Activated CD4-positive, CD25-positive, alpha-beta regulatory T cell treated with anti-CD3 and anti-CD28 coated beads, Interleukin-2, amount 50 U/mL, for 24 hours (primary cell): Measurements from ENCODE around the gene DNAJC16.
"Not testable (repeated sequence)": the region's sequence is repeated elsewhere in the genome, so short reads cannot be mapped to it uniquely, and the experiment has no call there.

Experiments
- ATAC-seq, 2 donors: fragments of 150-1000 bp; cut with Tn5 transposase; one replicate each; pipeline ENCODE4 v1.10.0; 2021; ENCODE audit warnings: mild to moderate bottlenecking in 1 of 2, moderate library complexity in 1 of 2

Gene DNAJC16

DNA sequence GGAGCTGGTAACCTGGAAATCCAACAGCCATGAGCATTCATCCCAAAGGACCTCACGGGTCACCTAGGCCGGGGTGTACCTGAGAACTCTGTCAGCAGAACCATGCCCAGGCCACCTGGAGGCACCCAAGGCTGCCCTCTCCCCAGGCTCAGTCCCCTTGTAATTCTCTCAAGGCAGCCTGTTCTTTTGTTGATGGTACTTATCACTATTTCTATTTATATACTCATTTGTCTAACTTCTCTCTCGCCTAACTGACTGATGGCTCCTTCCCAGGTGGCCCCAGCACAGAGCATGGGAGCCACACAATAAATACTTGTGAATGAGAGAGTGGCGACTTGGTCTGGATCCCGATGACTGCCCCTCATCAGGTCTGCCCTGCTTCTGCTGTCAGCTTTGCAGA lies 19.4 kb upstream of the DNAJC16 start:
- ATAC-seq: no peak

DNA sequence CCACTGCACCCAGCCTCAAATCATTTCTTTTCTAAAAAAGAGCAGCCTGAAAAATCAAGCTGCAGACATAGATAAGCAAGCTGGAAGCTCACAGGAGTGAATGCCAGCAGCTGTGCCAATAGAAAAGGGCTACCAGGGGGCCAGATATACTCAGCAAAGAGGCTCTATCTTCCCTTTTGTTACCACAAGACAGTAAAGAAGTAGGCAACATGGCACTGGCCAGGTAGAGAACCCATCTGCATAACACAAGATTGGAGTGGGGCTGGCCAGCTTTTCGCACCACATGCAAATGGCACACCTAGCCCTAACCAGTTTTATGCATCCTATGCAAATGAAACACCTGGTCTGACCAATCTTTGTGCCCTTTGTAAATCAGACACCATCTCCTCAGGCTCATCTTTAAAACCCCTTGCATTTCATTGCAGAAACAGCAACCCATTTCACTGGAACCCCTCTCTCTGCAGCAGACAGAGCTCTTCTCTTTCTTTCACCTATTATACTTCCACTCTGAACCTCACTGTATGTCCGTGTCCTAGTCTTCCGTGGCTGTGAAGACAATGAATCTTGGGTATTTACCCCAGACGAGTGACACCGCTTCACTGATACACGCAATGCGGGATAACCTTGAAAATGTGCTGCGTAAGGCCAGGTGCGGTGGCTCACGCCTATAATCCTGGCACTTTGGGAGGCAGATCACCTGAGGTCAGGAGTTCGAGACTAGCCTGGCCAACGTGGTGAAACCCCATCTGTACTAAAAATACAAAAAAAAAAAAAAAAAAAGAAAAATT lies 17.8 kb upstream of the DNAJC16 start:
- no peak for ATAC-seq

DNA sequence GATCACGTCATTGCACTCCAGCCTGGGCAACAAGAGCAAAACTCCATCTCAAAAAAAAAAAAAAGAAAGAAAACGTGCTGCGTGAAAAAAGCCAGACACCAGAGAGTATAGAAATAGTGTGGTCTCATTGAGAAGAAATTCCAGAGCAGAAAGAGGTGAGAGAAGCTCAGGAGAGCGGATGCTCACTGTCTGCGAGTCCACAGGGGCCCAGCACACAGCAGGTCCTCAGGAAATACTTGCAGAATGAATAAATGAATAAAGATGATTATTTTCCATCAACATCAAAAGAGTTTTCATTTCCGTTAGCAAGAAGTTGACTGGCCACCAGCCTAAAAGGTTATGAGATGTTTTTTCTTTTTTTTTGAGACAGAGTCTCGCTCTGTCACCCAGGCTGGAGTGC lies 17.1 kb upstream of the DNAJC16 start:
- peak in 1 of 2 donors; percentile 44 for ATAC-seq

DNA sequence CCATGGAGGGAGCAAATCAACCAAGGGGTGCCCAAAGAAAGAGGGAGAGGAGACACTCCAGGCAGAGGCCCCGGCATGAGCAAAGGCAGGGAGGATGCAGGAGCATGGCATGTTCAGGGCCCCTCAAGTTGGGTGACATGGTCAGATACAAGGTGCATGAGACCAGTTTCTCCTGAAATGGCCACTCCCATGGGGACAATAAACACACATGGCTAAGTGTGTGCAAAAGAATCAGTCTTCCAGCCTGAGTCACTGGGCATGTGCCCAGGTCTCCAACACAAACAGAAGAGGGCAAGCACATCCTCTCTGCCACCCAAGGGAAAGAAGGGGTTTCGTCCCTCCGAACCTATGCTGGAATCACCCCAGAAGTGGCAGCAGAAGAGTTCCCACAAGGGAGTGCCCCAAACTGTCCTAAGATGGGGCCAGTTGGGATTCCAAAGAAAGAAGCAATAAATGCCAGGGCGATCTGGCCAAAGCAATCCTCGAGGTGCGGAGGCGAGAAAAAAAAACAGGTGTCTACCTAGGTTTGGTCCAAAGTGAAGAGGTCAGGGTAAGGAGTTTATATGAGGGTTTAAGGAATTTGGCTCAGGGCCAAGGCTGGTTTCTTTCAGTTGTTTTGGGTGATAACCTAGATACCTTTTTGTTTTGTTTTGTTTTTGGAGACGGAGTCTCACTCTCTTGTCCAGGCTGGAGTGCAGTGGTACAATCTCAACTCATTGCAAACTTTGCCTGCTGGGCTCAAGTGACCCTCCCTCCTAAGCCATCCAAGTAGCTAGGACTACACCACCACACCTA lies 15.8 kb upstream of the DNAJC16 start:
- no peak for ATAC-seq

DNA sequence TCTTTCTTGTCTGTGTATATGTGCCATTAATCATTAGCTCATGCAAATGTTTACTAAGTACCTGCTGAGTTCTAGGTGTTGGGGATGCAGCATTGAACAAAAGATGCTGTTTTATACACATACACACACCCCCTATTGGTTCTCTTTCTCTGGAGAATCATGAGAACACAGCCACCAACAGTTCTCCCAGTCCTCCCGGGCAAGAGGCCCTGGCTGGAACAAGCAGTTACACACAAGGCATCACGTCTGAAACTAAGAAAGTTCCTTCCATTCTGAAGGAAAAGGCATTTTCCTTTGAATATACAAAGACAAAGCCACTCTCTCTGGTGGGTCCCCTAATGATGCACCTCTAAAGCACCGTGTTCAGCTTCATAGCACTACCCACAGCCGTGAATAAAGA lies 13.5 kb upstream of the DNAJC16 start:
- ATAC-seq: no peak

DNA sequence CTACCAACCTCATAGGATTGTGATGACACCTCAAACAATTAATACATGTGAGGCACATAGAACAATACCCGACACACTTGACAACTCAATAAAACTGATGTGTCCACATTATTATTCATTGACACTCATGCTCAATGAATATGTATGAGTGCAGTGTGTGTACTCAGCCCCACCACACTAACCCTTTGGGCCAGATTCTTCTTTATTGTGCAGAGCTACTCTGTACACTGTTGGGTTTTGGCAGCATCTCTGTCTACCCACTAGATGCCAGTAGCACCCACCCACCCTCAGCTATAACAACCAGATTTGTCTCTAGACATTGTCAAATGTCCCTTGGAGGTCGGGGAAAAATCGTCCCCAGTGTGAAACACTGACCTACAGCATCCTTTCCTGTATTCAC lies 12.7 kb upstream of the DNAJC16 start:
- ATAC-seq: no peak

DNA sequence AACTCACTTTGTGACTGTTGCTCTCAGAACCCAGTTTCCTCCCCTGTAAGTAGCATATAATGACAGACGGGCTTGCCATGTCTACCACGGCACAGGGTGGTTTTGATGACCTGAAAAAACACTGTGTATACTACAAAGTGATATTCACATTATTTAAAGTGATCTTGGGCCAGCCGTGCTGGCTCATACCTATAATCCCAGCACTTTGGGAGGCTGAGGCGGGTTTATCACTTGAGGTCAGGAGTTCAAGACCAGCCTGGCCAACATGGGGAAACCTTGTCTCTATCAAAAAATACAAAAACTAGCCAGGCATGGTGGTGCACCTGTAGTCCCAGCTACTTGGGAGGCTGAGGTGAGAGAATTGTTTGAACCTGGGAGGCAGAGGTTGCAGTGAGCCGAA lies 12.1 kb upstream of the DNAJC16 start:
- not testable (repeated sequence) for ATAC-seq

DNA sequence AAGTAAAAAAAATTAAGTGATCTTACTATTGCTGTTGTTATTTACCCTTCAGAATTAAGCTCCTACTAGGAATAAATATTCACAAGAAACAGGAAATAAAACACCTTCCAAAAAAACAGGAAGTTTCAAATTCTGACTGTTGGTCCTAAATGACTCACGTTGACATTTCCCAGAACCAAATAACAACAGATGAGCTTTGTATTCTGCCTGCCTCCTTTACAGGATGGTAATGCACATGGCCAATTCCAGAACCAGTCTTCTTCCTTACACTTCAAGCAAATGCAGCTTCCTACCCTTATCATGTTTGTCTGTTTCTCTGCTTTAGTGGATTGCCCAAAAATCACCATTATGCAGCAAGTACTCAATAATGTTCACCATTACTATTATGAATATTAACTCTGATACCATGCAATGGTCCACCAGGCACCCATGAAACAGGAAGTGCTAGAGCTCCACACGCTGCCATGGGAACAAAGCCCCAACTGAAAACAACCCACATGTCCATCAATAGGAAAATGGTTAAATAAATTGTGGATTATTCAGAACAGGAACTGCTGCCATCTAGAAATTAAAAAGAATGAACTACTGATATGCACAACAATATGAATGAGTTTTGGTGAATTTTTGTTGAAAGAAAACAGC lies 11.5 kb upstream of the DNAJC16 start:
- ATAC-seq: no peak

DNA sequence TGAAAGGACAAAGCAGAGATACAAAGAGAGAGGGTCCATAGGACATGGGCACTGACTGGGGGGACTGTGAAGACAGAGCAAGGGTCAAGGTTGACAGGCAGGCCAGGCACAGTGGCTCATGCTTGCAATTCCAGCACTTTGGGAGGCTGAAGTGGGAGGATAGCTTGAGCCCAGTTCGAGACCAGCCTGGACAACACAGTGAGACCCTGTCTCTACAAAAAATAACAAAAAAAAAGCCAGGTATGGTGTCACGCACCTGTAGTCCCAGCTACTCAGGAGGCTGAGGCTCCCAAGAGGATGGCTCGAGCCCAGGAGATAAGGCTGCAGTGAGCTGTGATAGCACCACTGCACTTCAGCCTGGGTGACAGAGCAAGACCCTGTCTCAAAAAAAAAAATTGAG lies 7.0 kb upstream of the DNAJC16 start:
- ATAC-seq: no peak

DNA sequence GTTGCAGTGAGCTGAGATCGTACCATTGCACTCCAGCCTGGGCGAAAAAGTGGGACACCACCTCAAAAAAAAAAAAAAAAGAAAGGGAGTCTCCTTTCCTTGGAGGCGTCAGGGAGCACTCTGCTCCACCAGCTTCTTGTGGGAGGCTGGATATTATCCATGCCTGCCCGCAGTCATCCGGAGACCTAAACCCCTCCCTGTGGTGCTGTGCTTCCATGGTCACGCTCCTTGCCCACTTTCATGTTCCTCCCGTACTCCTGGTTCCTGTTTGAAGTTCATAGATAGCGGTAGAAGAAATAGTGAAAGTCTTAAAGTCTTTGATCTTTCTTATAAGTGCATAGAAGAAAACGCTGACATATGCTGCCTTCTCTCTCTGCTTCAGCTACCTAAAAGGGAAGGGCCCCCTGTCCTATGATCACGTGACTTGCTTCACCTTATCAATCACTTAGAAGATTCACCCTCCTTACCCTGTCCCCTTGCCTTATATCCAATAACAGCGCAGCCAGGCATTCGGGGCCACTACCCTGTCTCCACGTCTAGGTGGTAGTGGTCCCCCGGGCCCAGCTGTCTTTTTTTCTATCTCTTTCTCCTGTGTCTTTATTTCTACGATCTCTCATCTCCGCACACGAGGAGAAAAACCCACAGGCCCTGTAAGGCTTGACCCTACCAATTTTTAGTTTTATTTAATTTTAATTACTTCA lies 5.3 kb upstream of the DNAJC16 start:
- not testable (repeated sequence) for ATAC-seq

DNA sequence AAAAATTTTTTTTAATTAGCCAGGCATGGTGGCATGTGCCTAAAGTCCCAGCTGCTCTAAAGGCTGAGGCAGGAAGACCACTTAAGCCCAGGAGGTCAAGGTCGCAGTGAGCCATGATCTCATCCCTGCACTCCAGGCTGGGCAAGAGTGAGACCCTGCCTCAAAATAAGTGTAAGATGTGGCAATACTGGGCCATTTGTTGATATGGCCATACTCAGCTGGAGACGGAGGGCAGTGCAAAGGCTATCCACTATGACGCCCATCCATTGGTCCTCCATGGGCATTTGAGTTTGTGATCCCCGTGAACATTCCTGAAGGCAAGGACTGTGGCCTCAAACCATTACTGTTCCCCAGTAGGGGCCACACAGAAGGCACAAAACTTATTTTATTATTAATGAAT lies 4.1 kb upstream of the DNAJC16 start:
- no peak for ATAC-seq

DNA sequence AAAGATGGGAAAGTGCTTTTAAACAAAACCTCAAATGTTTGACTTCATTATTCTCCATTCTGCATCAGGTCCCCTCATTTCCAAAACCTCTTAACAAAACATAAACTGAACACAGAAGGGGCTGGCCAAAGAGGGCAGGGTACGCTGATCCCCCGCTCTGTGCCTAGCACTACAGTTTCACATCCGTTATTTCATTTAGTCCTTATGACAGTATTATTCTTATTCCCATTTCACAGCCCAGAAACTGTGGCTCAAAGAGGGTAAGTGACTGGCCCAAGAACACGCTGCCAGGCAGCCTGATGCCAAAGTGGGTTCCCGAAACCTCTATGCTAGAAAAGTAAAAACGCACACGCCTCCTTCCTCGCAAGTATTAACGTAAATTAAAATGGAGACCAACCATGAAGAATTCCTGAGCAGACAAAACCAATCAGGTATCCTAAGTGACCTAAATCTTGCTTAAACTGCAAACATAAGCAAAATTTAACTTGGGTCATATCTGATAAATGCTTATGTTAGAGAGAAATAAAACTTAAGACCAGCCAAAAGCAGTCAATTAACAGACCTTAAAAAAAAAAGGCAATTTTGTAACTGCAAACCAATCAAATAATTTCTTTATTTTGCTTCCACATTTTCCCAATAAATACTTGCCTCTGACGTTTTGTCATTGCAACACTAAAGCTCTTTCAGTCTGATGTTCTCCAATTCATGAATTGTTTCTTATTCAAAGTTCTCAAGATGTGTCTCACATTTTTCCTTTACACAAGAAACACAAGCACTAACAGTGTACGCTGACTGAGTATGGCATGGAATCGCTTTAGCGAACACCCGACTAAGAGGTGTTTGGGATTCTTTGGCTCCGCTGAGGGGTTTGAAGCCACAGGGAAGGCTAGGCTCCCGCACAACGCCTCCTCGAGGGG lies 3.3 kb upstream of the DNAJC16 start:
- no peak for ATAC-seq

DNA sequence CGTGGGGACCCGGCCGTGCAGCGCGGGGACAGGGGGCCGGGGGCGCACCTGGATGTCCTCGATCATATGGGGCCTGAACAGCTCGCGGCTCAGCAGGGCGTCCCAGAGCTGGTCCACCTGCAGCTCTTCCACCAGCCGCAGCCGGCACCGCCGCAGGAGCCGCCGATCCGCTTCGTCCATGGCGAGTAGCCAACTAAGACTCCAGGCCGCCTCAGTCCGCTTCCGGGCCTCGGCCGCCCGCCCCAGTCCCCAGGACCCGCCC lies 2.7 kb upstream of the DNAJC16 start, which contains the start of gene CASP9:
Gene CASP9 (minus strand): TSS at position 195 of the 262 bp plus-strand sequence. CDS start 15 bp downstream, at position 180.
- ATAC-seq: peak in 1 of 2 donors; percentile 1

DNA sequence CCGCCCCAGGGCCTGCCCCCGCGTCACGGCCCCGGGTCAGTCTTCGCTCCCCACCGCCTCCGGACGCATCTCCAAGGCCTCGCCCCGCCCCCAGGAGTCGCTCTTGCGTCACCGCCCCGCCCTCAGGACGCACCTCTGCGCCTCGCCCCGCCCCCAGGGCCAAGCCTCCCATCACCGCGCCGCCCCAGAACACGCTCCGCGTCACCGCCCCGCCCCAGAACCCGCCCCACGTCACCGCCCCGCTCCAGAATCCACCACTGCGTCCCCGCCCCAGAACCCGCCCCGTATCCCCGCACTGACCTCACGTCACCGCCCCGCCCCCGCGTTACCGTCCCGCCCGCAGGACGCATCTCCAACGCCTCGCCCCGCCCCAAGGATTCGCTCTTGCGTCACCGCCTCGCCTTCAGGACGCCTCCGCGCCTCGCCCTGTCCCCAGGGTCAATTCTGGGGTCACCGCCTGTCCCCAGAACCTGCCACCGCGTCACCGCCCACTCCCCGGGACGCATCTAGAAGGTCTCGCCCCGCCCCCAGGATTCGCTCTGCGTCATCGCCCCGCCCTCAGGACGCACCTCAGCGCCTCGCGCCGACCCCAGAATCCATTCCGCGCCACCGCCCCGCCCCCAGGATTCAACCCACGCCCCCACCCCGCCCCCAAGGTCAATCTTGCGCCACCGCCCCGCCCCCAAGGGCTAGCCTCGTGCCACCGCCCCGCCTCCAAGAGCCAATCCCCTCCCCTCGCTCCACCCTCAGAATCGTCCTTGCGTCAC lies 2.2 kb upstream of the DNAJC16 start:
- ATAC-seq: peak; percentile 51 to 53

DNA sequence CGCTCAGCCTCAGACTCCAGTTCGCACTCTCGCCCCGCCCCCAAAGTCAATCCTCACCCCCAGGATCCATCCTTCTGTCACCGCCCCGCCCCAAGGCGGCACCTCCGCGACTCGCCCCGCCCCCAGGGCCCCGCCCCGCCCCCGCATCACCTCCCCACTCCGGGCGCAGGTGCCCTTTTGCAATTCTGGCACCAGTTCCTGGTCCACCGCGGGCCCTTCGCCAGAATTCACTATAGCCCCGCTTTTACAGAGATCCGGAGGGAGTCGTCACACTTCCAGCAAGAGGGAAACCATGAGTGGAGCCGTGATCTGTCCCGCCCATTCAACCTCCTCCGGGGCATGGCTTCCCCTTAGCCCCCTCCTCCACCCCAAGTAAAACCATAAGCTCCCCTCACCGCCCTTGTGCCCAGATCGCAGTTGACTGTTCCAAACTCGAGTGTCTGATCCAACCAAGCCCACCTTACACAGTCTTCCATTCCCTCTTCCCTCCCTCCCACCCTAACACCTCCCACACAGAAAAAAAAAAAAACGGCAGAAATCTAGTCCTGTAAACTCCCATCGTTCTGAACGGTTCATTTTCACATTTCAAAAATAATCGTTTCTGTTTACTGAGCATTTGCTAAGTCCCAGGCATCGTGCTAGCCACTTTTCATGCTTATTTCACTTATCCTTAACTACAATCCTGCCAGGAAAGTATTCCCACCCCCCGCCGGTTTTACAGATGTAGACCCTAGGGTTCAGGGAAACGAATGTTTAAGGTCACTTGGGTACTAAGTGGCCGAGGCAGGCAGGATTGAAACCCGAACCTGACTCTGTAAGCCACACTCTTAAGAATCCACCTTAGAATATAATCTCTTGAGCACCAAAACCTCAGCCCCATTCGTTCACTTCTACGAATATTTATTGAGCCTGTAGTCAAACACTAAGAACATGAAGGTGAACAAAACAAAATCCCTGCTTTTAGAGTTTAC lies 1.3 kb upstream of the DNAJC16 start:
- peak; percentile 55 to 60 for ATAC-seq

DNA sequence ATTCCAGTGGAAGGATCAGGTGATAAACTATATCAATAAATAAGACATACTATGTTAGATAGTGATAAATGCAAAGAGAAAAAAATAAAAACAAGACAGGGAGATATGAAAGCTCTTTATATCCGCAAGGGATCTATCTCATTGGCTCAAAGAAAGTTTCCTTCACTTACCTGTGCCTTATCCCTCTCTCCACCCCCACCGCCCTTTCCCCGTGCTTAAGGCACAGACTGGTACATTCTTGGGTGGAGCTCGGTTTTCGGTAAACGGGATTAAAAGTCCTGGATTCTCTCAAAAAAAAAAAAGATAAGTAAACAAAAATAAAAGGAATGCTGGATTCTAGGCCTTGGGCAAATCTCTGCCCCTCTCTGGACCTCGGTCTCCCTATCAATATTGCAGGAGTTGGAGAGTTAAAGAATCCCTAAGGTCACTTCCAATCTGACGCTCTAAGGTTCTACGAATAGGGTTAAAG lies 593 bp upstream of the DNAJC16 start:
- no peak for ATAC-seq

DNA sequence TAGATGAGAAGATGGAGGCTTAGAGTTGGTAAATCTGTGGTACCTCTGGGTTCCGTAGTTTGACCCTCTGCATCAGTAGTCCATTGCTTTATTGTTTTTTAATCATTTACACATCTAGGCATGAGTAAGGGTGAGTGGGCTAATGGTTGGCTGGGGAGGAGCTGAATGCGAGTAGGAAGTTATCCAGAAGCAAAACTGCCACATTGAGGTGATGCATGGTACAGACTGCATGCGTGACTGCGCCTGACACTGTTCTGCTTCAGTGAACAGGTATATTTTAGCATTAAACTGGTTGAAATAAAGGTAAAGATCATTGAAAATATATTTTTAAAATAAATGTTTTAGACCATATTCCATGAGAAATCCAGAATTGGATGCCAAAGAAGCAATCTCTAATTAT lies 4.4 kb downstream of the DNAJC16 start:
- no peak for ATAC-seq

DNA sequence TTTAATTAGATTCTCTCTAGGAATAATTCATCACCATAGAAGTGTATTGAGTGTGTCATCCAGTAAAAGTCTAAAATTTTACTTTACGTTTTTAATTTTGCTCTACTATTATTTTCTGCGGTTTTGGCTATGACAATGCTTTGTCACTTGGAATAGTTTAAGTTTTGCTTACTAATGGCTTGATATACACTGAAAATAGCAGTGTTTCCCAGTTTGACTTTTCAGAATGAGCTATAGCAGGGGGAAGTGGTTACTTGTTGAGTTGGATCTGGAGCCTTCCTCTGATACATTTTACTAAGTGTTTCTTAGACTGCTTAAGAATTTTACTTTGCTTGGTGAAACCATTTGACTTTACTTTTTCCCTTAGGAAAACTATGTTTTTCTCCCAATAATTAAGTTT lies 5.0 kb downstream of the DNAJC16 start:
- ATAC-seq: peak in 1 of 2 donors; percentile 36

DNA sequence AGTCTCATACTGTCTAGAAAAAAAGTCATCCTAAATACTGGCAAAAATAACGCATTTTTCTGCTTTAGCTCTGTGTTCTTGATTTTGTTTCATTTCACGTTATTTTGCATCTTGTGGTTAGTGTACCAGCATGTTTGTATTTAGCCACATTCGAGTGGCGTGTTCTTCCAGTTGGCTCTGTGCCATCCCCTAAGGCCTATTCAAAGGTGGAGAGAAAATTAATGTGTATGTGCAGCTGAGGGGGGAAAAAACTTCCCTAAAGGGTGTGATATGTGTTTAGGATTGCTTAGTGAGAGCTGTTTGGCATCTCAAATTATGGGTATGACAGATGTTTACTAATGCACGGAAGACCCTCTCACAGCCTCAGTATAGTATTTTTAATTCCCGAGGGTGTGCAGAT lies 12.1 kb downstream of the DNAJC16 start:
- ATAC-seq: no peak

DNA sequence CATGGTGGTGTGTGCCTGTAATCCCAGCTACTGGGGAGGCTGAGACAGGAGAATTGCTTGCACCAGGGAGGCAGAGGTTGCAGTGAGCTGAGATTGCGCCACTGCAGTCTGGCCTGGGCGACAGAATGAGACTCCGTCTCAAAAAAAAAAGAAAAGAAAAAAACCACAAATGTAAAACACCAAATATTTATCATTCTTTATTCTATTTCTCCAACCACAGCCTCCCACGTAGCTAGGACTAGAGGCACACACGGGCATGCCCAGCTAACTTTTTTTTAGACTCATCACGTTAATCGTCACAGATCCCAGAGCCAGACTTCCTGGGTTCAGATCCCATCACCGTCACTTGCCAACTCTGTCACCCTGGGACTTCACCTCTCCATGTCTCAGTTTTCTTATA lies 13.5 kb downstream of the DNAJC16 start:
- no peak for ATAC-seq
